GM15510 (cell line): ENCODE results near the gene MCL1.
A peak's percentile ranks its signal among the peaks of the same experiment; 100 is the strongest.

Experiments used
- POLR2A ChIP-seq: IDR thresholded peaks from 3 replicates; pipeline ENCODE4 v1.6.1; 2011; ENCODE audit warnings: borderline replicate concordance; ENCODE audit not compliant: insufficient read length; ENCODE audit errors: extremely low read depth

The MCL1 gene

GRCh38 chr1:150575518-150576366, 3.7 kb downstream of the MCL1 start:
- TF ChIP-seq POLR2A: no peak

- TF ChIP-seq POLR2A: no peak
Observed at GRCh38 chr1:150575072-150575489, 4.3 kb downstream of the MCL1 start.

DNA sequence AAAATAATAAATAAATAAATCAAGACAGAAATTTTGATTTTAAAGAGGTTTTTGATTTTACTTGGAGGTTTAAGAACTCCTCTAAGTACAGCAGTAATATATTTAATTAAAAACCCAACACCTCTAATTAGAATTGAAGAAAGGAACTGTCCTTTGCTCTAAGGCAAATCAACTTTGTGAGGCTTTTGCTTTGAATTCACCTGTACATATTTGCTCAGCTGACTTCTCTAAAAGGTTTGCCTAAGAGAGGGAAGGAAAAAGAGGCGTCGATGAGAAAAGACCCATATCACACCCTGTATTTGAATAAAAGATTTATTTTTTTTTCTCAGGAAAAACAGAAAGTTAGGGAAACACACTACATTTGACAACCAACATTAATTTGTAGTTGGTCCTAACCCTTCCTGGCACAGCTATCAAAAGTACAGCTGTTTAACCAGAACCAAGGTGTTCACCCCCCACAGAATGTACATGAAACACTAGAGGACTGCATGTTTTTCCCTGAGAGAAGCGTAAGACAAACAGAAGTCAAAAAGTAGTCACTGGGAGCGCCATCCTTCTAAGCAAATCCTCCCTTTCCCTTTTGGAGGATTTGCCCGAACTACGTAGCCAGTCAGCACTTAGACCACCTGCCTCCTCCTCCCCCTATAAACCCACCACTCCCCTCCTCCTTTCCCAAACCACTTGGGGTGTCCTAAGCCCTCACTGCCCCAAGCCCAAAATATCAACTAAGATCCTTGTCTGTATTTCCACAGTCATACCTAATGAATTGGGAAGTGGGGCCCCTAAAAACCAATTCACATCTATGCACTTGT, 4.9 kb downstream of the MCL1 start:
- TF ChIP-seq POLR2A: no peak

- TF ChIP-seq POLR2A: peak; percentile 36
Observed at GRCh38 chr1:150572918-150573647, 6.3 kb downstream of the MCL1 start.

DNA sequence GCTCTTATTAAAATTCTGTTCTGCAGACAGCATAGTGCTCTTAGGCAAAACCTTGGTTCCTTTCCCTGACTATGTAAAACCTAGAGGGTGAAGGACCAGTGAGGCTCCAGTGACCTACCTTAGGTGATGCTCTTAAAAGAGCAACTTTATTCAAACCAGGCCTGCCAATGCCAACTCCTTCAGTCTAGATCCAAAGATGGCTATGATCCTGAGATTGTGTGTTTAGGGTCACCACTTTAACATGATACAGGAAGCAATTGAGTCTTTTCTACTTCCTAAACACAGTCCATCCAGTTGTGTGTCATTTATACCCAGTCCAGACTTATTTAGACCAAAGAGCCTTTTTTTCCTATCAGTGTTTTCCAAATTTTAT, 10.8 kb downstream of the MCL1 start:
- TF ChIP-seq POLR2A: peak; percentile 22

GRCh38 chr1:150567717-150568593, 11.5 kb downstream of the MCL1 start:
- TF ChIP-seq POLR2A: peak; percentile 49

- TF ChIP-seq POLR2A: no peak
Observed at GRCh38 chr1:150567341-150567716, 12.1 kb downstream of the MCL1 start.

GRCh38 chr1:150566589-150567340, 12.6 kb downstream of the MCL1 start:
- peak; percentile 5 for TF ChIP-seq POLR2A

DNA sequence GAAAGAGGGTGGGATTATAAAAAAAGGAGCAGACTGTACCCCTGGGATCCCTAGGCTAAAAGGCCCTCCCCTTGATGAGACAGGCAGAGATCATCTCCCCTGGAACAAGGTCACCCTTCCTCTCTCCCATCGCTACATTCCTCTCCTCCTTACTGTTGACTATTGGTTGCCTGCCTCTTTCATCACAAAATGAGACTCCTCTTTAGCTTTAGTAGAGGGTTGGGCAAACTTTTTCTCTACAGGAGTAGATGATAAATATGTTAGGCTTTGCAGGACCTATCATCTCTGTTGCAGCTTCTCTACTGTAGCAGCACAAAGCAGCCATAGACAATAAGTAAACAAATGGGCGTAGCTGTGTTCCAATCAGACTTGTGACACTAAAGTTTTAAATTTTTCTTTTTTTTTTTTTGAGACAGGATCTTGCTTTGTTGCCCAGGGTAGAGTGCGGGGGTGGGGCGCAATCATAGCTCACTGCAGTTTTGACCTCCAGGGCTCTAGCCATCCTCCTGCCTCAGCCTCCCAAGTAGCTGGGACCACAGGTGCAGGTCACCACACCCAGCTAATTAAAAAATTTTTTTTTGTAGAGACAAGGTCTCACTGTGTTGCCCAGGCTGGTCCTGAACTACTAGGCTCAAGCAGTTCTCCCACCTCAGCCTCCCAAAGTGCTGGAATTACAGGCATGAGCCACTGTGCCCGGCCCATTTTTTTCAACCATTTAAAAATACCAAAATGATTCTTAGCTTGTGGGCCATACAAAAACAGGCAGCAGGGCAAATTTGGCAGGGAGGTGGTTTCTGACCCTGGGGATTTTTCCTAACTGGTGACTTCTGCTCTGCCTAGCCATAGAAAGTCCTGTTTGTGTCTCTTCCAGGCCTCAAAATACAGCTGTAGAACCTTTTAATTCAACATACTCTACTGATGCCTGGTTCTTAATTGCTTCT, 15.1 kb downstream of the MCL1 start:
- no peak for TF ChIP-seq POLR2A

GRCh38 chr1:150563340-150564038, 15.9 kb downstream of the MCL1 start:
- no peak for TF ChIP-seq POLR2A

DNA sequence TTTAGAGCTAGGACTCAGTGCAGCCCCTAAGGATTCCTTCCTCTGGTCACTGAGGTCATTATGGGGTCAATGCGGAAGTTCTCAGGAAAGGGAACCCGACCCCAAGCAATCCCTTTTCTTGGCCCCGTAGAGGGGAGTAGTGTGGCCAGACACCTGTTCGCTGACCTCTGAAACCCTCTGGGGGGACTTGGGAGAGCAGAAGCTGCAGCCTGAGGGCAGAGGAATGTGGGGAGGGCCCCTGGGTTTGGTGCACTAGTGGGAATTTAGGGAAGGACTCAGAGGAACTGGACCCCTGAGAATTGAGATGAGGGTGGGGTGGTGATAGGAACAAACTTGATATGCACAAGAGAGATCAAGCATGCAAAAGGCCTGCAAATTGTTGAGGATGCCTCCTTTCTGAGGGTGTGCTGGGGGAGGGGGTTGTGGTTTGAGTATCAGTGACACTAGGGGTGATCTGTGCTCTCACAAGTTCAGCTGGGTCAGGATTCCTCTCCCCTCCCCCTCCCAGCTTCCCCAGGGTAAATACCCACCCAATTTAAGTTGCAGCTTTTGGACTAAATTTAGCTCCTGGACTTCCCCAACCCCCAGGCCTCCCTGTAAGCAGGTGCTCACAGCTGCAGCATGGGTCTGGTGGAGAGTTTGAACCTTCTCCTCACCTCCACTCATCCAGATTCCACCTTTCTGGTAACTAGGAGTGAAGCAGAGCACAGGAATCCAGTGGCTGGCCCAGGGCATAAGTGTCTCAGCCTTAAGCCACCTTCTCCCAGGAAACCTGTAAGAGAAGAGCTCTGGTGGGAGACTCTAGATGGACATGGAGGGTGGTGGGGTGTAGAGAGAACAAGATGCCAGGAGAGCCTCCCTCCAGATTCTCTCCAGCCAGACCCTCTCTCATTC, 16.7 kb downstream of the MCL1 start:
- TF ChIP-seq POLR2A: no peak

DNA sequence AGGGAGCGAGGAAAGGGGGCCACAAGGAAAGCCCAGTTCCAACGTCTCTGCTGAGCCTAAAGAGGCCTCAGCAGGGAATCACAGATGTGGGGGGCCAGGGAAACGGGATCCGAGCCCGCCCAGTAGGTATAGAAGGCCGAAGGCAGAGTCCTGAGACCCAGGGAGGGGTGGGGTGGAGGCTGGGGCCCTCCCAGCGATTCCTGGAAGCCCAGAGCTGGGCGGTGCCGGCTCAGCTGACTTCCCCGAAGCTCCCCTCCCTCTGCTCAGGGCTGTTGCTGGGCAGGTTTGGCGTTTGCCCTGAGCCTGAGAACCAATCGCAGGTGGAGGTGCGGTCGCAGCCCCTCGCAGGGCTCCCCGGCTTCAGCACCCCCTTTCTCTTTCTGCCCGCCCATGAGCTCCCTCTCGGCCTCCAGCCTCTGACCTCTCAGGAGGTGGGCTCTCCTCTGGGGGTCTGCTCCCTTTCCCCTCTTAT, 17.4 kb downstream of the MCL1 start:
- peak; percentile 57 for TF ChIP-seq POLR2A
